ENCODE measurements around the gene PDE3A.
A peak's percentile ranks its signal among the peaks of the same experiment; 100 is the strongest.
"Not testable (repeated sequence)": the region's sequence is repeated elsewhere in the genome, so short reads cannot be mapped to it uniquely, and the experiment has no call there.

The PDE3A gene

GRCh38 chr12:20368114-20368650, at the start of gene PDE3A:
PDE3A (plus strand) TSS chr12:20368537; CDS start chr12:20369285, 748 bp downstream.
- DNase-seq: peak; percentile 88

- DNase-seq: no peak
Measured at GRCh38 chr12:20319366-20319765, 49.0 kb upstream of the PDE3A start.

- DNase-seq: no peak
Measured at GRCh38 chr12:20320552-20320951, 47.8 kb upstream of the PDE3A start.

GRCh38 chr12:20330826-20331505, 37.4 kb upstream of the PDE3A start:
- not testable (repeated sequence) for DNase-seq

GRCh38 chr12:20339060-20339459, 29.3 kb upstream of the PDE3A start:
- DNase-seq: no peak

- DNase-seq: no peak
Measured at GRCh38 chr12:20342111-20342510, 26.2 kb upstream of the PDE3A start.

- DNase-seq: no peak
Measured at GRCh38 chr12:20345866-20346265, 22.5 kb upstream of the PDE3A start.

- no peak for DNase-seq
Measured at GRCh38 chr12:20350026-20350425, 18.3 kb upstream of the PDE3A start.

GRCh38 chr12:20350495-20350894, 17.8 kb upstream of the PDE3A start:
- no peak for DNase-seq

GRCh38 chr12:20351406-20351805, 16.9 kb upstream of the PDE3A start:
- no peak for DNase-seq

GRCh38 chr12:20356048-20356447, 12.3 kb upstream of the PDE3A start:
- DNase-seq: no peak

GRCh38 chr12:20360407-20360806, 7.9 kb upstream of the PDE3A start:
- DNase-seq: no peak

GRCh38 chr12:20361416-20361815, 6.9 kb upstream of the PDE3A start:
- no peak for DNase-seq

- DNase-seq: no peak
Measured at GRCh38 chr12:20364501-20364900, 3.8 kb upstream of the PDE3A start.

GRCh38 chr12:20366776-20367409, 1.4 kb upstream of the PDE3A start:
- no peak for DNase-seq

- DNase-seq: no peak
Measured at GRCh38 chr12:20367583-20368113, 689 bp upstream of the PDE3A start.

GRCh38 chr12:20368651-20369304, 441 bp downstream of the PDE3A start:
- peak; percentile 78 for DNase-seq

GRCh38 chr12:20369305-20370013, 1.1 kb downstream of the PDE3A start:
- DNase-seq: peak; percentile 88

- peak; percentile 45 for DNase-seq
Measured at GRCh38 chr12:20370014-20370386, 1.7 kb downstream of the PDE3A start.

- no peak for DNase-seq
Measured at GRCh38 chr12:20370866-20371519, 2.7 kb downstream of the PDE3A start.

GRCh38 chr12:20372326-20373096, 4.2 kb downstream of the PDE3A start:
- DNase-seq: no peak

GRCh38 chr12:20374795-20375194, 6.5 kb downstream of the PDE3A start:
- DNase-seq: no peak

Measured in right hindlimb (tissue), 1 donor.